ENCODE measurements around the gene EVPL.

EVPL gene

DNA sequence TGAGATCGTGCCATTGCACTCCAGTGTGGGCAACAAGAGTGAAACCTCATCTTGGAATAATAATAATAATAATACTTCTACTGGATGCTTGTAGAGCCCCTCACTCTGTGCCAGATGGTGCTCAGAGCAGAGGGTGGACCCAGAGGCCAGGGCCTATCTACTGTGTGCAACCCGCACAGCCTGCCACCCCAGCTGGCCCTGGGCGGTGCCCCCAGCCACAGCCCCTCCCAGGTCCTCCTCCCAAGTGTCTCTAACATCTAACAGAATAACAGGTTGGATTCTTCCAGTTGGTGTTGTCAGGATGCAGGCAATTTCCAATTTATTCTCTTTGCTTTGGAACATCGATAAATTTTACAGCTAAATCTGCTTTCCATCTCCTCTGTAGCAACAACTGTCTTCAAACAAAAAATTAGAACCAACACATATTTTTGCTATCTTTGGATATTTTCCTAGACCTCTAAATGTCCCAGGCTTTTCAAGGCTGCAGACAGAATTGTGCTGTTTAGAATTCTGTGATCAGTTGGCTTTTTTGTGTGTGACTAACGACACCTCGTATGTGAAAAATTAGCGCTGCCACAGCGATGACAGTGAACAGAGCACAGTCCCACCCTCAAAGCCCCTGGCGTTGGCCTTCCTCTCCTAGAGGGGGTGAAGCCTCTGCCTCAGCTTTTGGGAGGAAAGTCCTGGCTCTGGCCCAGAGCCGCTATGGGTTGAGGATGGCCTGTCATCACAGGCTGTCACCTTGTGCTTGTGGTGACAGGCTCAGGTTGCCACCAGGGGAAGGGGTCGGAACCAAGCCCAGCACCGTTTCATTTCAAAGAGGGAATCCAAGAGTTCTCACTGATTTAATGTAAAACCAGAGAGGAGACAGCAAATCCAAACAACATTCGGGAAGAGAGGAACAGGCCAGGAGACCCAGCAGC lies 7.6 kb upstream of the EVPL start:
- no peak for DNase-seq (ENCODE audit: low read depth)

DNA sequence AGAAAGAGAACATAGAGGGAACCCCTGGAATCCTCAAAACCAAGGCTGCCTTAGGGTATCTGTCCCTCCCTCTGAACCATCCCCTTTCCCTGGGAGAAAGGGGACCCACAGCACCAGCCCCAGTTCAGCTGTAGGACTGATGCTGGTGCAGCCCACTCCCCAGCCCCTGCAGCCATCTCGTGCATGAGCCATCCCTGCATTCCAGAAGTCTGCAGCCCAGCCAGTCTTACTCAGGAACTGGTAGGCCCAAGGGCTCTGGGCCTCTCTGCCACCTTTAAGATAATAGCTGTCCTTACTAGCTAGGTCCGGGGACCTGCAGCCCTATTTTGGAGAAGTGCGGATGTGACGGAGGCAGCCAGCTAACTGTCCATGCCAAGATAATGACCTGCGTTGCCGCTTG lies 6.0 kb upstream of the EVPL start:
- TF ChIP-seq, protein P1, sequence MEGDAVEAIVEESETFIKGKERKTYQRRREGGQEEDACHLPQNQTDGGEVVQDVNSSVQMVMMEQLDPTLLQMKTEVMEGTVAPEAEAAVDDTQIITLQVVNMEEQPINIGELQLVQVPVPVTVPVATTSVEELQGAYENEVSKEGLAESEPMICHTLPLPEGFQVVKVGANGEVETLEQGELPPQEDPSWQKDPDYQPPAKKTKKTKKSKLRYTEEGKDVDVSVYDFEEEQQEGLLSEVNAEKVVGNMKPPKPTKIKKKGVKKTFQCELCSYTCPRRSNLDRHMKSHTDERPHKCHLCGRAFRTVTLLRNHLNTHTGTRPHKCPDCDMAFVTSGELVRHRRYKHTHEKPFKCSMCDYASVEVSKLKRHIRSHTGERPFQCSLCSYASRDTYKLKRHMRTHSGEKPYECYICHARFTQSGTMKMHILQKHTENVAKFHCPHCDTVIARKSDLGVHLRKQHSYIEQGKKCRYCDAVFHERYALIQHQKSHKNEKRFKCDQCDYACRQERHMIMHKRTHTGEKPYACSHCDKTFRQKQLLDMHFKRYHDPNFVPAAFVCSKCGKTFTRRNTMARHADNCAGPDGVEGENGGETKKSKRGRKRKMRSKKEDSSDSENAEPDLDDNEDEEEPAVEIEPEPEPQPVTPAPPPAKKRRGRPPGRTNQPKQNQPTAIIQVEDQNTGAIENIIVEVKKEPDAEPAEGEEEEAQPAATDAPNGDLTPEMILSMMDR (conservative IDR thresholded peaks at IDR 0.05; ENCODE audit: low read depth, low read length), result no peak
- DNase-seq (ENCODE audit: low read depth), result no peak
- H3K4me3 ChIP-seq (ENCODE audit: low read depth, low read length), result no peak overlapping the region

More for the DNA sequence above, 7.6 kb upstream of the EVPL start:
- TF ChIP-seq, protein P1 (conservative IDR thresholded peaks at IDR 0.05; ENCODE audit: low read depth, low read length), result no peak
- H3K4me3 ChIP-seq (ENCODE audit: low read depth, low read length), result no peak overlapping the region

DNA sequence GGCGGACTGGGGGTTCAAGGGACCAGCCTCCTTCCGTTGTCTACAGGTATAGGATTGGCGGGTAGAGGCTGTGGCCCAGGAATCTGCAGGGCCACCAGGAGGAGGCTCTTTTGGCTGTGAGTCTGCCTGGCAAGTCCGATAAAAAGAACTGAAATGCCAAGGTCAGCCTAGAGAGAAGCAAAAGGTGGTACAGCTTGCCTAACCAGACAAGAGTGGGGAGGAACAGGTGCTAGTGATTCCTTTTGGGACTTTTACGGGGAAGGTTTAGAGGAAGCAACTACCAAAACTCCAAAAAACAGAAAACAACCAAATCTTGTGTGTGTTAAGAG lies 5.6 kb upstream of the EVPL start:
- no peak for DNase-seq (ENCODE audit: low read depth)
- no peak overlapping the region for H3K4me3 ChIP-seq (ENCODE audit: low read depth, low read length)
- TF ChIP-seq, protein P1 (conservative IDR thresholded peaks at IDR 0.05; ENCODE audit: low read depth, low read length), result no peak

DNA sequence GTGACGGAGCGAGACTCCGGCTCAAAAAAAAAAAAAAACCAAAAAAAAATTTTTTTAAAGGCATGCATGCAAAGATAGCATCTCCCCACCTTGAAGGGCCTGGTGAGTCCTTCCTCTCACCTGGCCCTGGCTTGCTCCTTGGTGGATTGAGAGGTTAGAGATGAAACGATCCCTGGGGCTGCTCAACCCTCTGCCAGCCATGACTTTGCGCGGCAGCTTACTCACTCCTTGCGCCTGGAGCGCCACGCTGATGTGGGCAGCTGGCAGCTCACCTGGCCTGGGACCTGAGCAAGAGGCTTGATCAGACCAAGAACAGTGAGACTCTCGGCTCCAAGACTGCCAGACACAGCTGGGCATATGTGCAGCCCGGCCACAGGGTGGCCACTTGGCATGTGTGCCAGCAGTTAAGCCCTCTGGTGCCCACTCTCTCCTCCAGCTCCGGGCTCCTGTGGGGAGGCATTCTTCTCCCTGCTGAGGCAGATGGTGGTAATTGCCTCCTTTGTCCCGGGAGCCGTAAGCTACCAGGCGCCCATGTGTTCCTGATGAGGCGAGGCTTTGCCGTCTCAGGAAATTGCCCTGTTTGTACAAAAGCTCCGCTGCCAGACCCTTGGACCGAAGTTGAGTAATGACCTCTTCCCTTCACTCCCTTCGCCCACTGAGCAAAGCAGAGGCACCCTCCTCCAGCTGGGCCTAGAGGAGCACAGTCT lies 5.1 kb upstream of the EVPL start:
- no peak overlapping the region for H3K4me3 ChIP-seq (ENCODE audit: low read depth, low read length)
- no peak for DNase-seq (ENCODE audit: low read depth)
- TF ChIP-seq, protein P1 (conservative IDR thresholded peaks at IDR 0.05; ENCODE audit: low read depth, low read length), result no peak

DNA sequence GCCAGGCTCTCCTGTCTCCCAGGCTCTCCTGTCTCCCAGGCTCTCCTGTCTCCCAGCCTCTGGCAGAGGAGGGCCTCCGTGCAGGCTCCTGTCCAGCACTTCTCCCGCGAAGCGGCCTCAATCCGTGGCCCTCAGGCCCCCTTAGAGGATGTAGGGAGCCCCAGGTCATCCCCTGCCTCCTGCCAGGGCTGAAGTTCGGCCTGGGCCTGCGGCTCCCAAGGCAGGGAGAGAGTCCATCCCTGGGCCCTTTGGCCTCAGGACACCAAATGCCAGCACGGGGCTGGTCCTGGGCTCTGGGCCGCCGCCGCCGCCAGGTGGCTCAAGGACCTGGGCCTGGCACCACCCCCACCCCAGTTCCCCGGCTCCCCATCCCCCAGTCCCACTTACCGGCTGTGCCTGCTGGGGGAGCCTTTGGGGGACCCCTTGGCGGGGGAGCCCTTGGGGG lies 370 bp downstream of the EVPL start:
- H3K4me3 ChIP-seq (ENCODE audit: low read depth, low read length), result no peak overlapping the region

DNA sequence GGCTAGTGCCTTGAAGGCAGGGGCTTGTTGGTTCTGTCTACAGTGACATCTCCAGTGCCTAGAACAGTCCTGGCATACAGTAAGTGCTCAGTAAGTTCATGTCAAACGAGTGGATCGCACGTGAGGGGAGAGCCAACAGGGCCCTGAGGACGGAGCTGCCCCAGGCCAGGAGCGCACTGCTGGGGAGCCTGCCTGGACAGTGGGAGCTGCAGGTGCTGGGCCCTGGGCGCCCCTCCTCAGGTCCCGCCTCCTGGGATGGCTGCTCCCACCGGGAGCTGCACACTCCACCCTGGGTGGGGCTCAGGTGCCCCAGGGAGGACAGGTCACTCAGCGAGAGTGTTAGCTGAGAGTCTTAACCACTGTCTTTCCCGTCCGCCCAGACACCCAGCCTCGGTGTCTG lies 1.8 kb downstream of the EVPL start:
- DNase-seq (ENCODE audit: low read depth), result no peak
- TF ChIP-seq, protein P1 (conservative IDR thresholded peaks at IDR 0.05; ENCODE audit: low read depth, low read length), result no peak
- no peak overlapping the region for H3K4me3 ChIP-seq (ENCODE audit: low read depth, low read length)

More for the DNA sequence above, 370 bp downstream of the EVPL start:
- TF ChIP-seq, protein P1 (conservative IDR thresholded peaks at IDR 0.05; ENCODE audit: low read depth, low read length), result no peak
- no peak for DNase-seq (ENCODE audit: low read depth)

All from choroid plexus epithelial cell (primary cell).